ENCODE data around the gene SORCS1.

SORCS1 gene

DNA sequence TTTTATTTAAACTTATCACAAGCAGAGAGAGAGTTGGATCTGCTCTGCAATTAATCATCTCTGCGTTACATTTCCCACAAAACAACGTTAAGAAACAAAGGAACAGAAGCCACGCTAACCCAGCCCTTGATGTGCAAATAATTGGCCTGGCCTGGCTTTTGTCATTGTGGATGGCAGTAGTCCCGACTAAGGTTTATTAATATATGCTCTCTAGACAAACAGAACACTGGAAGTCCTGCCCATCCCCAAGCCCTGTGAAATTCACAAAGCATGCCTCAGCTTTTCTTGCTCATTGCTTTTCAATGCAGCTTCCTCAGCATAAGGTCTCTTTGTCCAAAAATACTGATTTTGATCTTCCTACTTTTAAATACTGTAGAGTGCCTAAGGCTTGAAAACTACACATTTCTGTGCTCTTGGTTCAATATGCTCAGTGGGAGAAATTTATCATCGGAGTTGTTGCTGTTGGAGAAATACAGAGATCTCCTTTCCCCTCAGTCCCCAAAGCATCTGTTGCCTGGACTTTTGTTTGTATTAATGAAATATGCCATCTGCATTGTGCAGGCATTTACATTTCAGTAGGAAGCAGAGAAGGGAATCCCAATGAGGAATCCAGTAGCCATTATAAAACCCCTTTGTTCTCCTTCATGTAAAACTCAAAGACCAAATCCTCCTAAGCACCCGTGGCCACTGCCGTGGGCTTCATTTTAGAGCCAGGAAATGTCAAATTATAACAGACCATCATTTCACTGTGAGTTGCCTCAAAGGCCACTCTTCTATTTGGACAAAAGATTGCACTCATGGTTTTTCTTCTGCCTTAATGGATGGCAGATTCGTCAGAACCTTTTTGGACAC is 61.1 kb downstream of the SORCS1 start:
- DNase-seq = no peak

DNA sequence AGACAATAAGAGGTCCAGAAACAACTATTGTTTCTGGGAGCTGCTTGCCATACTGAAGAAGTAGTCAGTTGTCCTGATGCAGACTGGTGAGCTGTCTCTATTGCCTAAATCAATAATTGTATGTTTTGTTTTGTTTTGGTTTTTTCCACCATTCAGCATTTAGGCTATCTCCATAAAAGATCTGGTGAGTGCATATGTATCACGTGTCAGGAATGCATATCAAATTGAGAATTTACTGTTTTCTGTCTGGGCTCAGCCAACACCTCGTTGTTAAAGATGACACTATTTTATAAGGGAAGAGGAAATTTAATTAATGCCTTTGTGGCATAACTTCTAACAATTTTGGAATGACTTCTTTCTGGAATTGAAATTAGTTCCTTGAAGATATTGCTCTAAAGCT is 66.2 kb downstream of the SORCS1 start:
- no peak for DNase-seq

DNA sequence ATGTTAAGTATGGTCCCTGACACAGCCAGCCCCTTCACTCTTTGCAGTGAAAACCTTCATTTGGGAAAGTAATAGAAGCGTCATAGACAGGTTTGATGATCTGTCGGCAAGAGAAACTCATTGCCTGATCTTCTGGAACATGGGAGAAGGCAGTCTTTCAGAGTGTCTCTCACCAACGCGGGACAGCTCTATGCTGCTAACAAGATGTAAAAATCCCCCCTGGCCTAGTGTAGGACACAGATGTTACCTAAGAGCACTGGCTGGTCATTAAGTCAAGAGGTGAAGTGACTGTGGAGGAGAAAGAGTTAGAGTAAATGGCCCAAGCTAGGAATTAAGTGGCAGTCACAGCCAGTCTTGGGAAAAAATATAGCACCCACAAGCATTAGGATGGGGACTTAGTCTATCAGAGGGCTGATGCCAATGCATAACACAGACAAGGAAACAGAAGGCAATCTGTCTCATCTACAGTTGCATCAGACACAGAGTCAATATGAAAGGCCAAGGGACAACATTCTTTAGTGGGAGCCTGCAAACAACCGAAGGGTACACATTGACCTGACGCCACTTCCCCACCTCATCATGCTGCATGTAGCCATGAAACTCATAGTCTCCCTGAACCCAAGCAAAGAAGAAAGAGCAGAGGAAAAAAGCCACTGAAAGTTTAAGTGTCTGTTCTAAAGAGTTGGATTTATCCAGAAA is 69.5 kb downstream of the SORCS1 start:
- DNase-seq = no peak

DNA sequence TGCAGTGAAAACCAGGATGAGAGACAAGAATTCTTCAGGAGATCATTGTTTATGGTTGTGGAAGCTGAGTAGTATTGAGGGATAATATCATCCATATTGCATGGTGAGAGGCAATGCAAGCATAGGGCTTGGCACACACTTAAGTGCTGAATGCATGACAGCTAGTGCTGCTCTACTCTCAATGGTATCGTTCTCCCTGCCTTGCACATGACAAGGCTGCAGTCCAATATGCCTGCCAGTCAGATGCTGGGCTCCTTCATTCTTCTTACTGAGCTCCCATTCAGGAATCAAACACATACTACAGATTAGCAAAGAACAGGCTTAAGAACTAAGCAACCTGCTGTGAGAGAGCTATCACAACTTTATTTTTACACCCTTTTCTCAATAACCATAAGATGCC is 72.2 kb downstream of the SORCS1 start:
- DNase-seq = no peak

DNA sequence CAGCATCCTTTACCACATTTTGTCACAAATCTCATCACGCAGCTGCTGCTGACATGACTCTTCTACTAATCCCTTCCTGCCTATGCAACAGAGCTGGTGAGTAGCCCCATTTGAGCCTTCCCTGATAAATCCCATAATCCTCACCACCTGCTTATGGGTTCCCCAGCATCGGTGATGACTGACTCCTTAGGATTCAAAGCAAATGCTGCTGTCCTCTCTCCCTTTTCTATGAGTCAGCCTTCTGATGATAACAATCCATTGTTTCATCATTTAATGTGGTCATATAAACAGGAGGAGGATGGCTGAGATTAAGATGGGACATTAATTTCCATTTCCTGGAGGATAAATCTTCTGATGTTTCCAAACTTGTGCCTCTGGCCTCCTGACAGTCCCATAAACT is 73.4 kb downstream of the SORCS1 start:
- DNase-seq = no peak

DNA sequence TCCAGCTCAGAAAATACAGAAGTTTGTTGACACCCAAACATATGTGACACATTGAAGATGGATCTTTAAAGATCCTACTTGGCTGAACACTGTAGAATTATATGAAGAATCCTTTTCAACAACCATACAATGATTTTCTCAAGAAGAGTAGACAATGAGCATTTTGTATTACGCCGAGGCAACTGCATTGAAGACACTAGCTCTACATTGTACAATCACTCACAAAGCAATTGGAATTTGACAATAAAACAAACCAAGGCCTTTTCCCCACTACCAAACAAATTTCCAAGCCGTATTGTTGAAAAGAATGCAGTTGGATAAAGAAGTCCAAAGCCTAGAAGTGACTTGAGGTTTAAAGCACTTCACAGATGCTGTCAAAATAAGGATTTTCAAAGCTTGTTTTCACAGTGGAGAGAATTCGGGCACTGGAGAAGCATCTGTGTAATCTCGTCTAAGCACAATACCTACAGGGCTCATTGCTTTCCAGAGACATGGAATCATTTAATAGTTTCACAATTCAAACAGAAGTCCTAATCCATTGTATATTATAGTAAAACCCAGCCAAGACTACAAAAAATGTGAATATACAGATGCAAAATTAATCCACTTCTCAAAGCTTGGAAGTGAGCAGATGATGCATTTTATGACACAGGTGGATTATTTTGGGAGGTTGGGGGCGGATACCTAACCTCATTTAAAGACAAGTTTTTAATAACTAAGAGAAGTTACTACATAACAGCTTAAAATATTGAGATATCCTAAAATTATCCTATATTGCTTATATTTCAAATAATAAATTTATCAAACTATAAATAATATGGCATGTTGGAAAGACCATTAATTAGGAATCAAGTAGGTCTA is 78.6 kb downstream of the SORCS1 start:
- no peak for DNase-seq

DNA sequence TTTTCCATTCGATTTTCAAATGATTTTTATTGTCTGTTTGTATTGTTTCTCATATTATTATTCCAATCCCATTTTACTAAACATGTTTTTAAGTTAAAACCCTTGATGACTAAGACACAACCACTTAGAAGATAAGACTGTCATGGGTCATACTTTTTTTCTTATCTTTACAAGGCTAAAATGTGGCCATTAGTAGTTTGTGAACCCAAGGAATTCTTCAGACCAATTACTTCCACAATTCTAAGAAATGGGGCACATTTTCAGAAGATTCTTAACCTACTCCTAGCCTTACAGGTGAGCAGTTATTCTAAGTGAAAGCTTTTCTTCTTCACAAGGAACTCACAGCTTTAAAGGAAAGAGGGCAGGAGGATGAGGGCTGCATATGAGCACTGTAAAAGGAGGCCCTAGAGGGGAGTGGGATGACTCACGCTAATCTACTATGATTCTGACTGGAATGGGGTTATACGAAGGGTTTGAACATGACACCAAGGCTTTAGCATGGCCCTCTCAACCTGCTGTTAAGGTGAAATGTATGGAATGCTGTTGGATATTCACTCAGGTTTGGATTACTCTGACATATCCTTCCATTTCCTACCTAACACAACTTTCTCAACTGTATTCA is 81.0 kb downstream of the SORCS1 start:
- no peak for DNase-seq

DNA sequence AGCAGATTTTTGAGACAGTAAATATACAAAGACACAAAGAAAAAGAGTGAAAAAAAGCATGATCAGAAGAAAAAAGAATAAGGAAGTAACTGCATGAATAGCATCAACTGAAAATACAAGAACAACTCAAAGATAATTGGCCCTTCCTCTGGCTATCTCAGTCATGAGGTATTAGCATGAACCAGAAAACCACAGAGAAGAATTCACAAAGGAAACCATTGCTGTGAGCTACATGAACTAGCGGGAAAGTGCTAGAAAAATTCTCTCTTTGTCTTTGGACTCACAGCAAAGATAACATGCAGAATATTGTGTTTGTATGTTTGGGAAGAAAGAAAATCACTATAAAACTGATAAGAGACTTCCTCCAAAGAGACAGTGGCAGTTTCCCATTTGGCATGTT is 82.9 kb downstream of the SORCS1 start:
- DNase-seq = no peak

DNA sequence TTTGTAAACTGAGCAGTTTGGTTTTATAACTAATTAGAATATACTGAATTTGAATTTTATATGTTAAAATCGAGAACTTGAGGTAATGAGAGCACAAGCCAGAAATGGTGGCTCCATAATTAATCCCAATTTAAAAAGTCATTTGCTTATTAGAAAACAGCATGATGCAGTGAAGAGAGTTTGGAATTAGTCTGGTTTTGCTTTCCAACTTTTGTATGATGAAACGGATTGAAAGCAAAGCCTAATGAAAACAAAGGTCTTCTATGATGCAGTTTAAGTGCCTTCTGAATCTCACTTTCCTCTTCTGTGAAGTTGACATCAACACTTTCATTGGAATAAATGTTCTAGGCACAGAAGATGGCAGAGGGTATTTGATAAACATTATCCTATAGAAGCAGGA is 89.4 kb downstream of the SORCS1 start:
- DNase-seq = no peak

DNA sequence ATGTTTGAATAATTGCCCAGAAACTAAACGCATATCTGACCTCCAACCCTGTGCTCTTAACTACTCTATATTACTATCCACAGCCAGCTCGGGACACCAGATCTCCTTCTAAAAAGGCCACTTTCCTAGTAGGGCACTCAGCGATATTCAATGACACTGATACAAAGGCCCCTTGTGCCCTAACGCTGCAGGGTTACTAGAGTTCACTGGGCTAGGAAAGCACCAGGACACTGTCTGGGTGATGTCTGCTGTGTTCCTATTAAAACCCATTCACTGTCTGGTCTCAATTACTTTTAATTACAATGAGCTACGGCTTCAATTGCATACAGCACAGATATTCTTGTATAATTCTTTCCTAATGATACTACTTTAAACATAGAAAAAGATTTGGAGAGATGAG is 91.7 kb downstream of the SORCS1 start:
- DNase-seq = no peak

DNA sequence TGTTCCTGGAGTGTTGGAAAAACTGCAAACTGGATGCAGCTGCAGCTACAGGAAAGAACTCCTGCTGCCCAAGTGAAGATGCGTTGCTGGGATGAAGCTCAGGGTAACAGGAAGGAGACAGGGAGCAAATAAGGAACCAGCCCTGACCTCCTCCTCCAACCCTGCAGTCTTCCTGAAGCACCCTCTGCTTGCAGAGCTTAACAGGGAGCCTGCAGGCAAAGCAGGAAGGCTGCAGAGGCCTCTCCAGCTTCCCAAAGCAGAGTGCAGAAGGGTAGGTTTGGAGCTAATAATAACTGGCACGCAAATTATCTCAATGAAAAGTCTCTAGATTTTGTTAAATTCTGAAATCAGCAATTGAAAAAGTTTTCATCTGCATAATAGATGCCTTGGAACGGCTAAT is 92.5 kb downstream of the SORCS1 start:
- DNase-seq = no peak

DNA sequence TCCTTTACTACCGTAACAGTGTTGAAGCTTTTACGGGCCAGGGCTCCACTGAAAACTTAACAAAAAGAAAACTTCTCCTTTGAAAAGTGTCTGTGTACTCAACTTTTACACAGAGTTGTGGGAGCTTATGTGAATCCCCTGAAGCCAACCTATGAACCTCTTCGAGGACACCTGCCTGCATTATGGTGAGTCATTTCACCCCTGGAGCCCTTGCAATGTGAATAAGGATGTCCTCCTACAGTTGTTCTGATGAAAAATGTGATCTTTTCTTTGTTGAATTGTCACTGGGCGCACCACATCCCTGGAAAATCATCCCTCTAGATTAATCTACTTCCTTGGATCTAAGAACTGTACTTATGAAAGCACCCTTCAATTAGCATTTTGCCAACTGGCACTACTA is 93.2 kb downstream of the SORCS1 start:
- no peak for DNase-seq

DNA sequence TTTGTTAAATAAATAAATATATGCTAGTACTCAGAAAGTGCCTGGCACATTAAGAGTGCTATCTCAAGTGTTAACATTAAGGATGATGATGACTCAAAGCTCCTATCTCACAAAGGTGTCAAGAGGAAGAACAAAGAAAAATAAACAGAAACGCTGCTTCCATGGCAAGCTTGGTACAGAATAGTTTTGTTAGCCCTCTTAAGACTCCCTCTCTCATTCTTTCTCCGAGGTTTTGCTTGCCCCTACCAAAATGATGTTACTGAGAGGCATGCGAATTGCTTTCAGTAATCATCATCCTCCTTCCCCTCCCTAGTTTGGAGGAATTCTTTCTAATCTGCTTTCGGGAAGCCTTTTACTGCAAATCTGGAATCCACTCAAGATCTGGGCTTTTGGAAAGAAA is 96.7 kb downstream of the SORCS1 start:
- DNase-seq = no peak

DNA sequence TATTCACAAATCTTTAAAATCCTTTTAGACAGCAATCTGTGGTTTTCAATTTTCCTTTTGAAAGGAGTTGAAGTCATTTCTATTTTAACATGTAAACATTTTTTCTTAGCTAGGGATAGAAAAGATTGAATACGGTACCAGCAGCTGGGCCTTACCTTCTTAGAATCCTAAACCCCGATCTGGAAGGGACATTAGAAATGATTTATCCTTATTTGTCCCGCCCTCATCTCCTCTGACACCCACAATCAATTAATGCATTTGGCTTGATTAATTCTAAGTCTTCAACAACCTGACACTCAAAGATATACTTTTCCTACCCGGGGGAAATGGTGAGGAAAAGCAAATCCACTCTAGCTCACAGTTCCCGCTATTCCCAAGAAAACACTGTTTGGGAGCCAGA is 100.4 kb downstream of the SORCS1 start:
- DNase-seq = no peak

DNA sequence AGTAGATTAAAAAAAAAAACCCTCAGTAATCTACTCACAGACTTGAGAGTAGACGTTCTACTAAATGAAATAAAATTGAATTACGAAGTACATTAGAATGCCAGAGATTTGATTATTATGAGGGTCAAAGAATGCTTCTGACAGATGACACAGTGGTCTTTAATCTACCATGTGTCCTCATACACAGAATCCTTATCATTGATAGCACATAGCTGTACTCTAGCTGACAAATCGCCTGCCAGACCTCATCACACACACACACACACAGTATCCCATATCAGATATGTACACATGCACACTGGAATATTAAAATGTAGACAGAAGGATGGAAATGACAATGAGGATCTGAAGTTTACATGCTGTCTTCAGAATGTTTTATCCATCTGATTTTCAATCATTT is 104.6 kb downstream of the SORCS1 start:
- DNase-seq = no peak

DNA sequence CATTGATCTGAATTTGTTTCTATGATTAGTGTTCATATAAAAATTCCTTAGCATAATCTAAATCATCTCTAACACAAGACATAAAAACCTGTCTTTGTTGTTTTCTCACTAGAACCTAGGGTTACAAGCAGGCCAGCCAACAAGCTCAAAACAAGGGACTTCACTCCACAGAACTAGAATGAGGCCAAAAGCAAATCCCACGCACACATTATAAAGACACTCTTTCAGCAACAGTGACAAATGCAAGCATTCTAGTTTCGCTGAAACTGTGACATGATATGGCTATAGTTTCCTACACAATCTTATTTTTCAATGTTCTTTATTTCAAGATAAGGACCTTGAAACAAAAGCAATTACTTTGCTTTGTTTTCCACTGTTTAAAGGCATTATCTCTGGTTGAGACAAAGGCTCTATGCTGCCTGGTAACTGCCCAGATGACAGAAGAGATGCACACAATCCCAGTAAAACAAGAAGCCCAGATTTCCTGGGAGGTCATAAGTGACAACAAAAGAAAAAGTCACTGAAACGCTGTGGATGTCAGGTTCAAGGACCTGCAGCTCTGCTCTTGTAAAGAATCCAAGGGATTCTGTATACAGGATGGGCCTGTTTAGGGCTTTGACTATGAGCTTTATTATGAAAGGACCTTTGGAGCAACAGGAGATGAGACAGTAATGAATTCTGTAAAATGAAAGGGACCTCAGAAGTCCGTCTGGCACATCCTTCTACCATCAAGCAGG is 105.3 kb downstream of the SORCS1 start:
- DNase-seq = no peak

DNA sequence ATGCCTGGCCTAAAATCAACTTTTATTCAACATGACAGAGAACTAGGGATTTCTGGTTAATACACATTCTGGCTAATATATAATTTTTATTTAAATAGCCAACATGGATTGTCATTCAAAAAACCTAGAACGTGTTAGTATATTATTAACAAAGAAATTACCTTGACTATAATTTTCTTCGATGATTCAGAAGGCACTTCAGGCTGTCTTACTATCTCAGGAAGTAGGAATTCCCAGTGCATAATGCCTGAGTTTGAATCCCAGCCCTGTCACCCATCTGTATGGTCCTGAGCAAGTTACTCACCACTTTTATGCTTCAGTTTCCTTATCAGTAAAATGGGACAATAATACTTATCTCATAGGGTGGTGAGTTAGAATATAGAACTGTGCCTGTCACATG is 106.2 kb downstream of the SORCS1 start:
- no peak for DNase-seq

DNA sequence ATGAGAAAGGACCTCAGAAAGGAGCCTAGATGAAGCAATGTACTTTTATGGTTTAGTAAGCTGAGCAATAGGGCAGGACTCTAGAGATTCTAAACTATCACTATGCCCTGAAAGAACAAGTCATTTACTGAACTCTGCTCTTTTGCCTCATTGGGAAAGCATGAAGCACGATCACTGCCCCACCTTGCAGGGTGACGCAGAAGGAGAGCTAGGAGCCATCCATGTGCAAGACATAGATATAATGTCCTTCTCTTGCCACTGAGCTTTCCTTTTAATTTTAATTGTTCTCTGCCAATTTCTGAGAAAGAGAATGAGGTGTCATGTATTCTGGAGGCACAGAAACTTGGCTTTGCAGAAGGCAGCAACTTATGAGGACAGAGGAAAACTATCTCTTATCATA is 108.3 kb downstream of the SORCS1 start:
- no peak for DNase-seq

DNA sequence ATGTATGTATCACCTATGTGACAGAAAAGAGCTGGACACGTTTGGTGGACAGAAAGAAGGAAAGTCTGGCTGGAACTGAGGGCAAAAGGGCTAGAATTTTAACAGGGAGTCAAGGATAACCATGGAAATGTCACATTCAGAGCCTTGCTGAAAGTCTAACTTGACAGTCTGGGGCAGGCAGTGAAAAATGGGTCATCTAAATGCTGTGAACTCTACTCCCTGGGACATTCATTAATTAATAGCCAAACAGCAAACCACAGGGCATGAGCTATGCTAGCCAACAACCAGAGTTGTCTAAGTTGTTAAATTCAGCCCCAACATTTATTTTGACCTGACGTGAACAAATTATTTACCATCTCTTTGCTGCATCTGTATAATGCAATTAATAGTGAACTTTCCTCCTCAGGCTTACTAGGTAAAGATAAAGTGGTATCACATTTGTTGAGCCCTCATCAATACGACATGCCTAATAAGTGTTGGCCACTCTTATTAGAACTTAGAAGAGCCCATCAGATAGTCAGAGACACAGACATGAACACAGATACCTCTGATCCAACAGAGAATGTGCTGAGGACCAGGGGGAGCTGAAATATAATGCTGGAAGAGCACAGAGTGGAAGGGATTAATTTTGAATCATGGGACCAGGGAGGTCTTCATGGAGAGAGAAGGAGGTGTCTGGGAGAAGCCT is 109.9 kb downstream of the SORCS1 start:
- DNase-seq = no peak

DNA sequence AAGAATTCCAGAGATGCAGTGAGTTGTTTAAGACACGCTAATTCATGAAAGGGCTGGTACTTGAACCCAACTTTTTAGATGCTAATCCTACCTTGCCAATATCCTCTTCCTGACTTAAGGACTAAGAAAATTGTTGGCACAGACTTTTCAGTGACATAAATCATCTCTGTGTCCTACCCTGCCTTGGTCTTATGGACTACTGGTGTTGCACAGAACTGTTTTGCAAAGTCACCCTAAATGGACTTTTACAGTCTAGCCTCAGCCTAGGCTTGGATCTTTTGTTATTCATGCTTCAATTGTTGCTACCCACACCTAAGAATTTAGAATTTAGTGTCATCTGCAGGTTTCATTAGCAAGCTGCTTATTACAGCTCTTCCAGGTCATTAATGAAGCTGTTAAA is 112.7 kb downstream of the SORCS1 start:
- no peak for DNase-seq

DNA sequence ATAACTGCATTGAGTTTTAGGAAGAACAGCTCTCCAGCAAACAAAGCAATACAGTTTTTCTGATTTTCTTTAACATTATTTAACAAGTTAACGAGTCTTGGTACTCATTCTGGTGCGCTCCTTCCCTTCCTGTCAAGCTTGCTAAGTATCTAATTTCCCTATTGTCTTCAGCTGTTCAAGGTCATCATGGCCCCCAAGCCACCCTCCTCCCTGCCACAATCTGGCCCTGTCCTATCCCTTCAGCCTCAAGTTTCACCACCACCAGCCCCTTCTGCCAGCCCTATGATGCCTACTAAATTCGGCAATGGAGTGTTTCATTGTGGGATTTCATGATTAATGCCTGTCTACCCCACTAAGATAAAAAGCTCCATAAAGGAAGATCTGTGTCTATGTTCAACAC is 121.0 kb downstream of the SORCS1 start:
- no peak for DNase-seq

Data from NCI-H526 (cell line).